Effector memory CD4-positive, alpha-beta T cell (primary cell): ENCODE results near the gene TNNC1.
A peak's percentile ranks its signal among the peaks of the same experiment; 100 is the strongest.

Experiments
- DNase-seq, 3 donors: peaks; one replicate each; pipeline ENCODE4 v3.0.0-alpha.2; 2020
- H3K27ac ChIP-seq: 2 replicates; pipeline ENCODE4 v1.7.0; 2013; ENCODE audit warnings: mild to moderate bottlenecking, low read length, moderate library complexity; ENCODE audit not compliant: insufficient read depth, poor library complexity, severe bottlenecking
- H3K27me3 ChIP-seq: replicated peaks from 2 replicates; pipeline ENCODE4 v1.7.0; 2013; ENCODE audit warnings: mild to moderate bottlenecking, low read length; ENCODE audit not compliant: insufficient read depth, control insufficient read depth, poor library complexity, severe bottlenecking
- H3K36me3 ChIP-seq: 2 replicates; pipeline ENCODE4 v1.7.0; 2013; ENCODE audit warnings: mild to moderate bottlenecking, low read length, moderate library complexity; ENCODE audit not compliant: control insufficient read depth, insufficient read depth
- H3K4me1 ChIP-seq: 2 replicates; pipeline ENCODE4 v1.7.0; 2013; ENCODE audit warnings: low read length, mild to moderate bottlenecking; ENCODE audit not compliant: control insufficient read depth, insufficient read depth, poor library complexity, severe bottlenecking
- H3K4me3 ChIP-seq: 2 replicates; pipeline ENCODE4 v1.7.0; 2013; ENCODE audit warnings: low read length, low read depth, mild to moderate bottlenecking; ENCODE audit not compliant: insufficient read depth, poor library complexity, severe bottlenecking
- H3K9me3 ChIP-seq: 2 replicates; pipeline ENCODE4 v1.7.0; 2013; ENCODE audit warnings: mild to moderate bottlenecking, low read length, moderate library complexity; ENCODE audit not compliant: control insufficient read depth

Gene TNNC1

GRCh38 chr3:52484680-52485461, 31.0 kb upstream of the TNNC1 start:
- no peak overlapping the region for H3K27ac ChIP-seq
- no peaks in the 10 kb centered on the region for H3K9me3 ChIP-seq
- no peak for DNase-seq
- H3K4me1 ChIP-seq = no peaks in the 10 kb centered on the region
- H3K27me3 ChIP-seq = no peaks in the 10 kb centered on the region
- H3K36me3 ChIP-seq = peaks cover 78% of the 10 kb centered on the region
- no peak overlapping the region for H3K4me3 ChIP-seq

GRCh38 chr3:52483577-52484381, 29.9 kb upstream of the TNNC1 start:
- H3K9me3 ChIP-seq = no peaks in the 10 kb centered on the region
- no peak overlapping the region for H3K27ac ChIP-seq
- H3K27me3 ChIP-seq = no peaks in the 10 kb centered on the region
- DNase-seq = no peak
- peaks cover 78% of the 10 kb centered on the region for H3K36me3 ChIP-seq
- H3K4me3 ChIP-seq = no peak overlapping the region
- no peaks in the 10 kb centered on the region for H3K4me1 ChIP-seq

GRCh38 chr3:52483081-52483480, 29.2 kb upstream of the TNNC1 start:
- Histone ChIP-seq H3K4me1 (no peaks in the 10 kb centered on the region), H3K27ac (no peak overlapping the region), H3K9me3 (no peaks in the 10 kb centered on the region), H3K27me3 (no peaks in the 10 kb centered on the region), H3K4me3 (no peak overlapping the region), H3K36me3 (peaks cover 81% of the 10 kb centered on the region)
- DNase-seq = no peak

GRCh38 chr3:52481819-52482521, 28.1 kb upstream of the TNNC1 start:
- Histone ChIP-seq H3K36me3 (peaks cover 82% of the 10 kb centered on the region), H3K4me1 (no peaks in the 10 kb centered on the region), H3K4me3 (no peak overlapping the region), H3K27me3 (no peaks in the 10 kb centered on the region), H3K9me3 (no peaks in the 10 kb centered on the region), H3K27ac (no peak overlapping the region)
- peak in 1 of 3 donors; percentile 4 for DNase-seq

- no peaks in the 10 kb centered on the region for H3K9me3 ChIP-seq
- no peak overlapping the region for H3K27ac ChIP-seq
- H3K36me3 ChIP-seq = peaks cover 84% of the 10 kb centered on the region
- no peak overlapping the region for H3K4me3 ChIP-seq
- no peaks in the 10 kb centered on the region for H3K4me1 ChIP-seq
- no peaks in the 10 kb centered on the region for H3K27me3 ChIP-seq
- no peak for DNase-seq
Measured at GRCh38 chr3:52480768-52481715, 27.2 kb upstream of the TNNC1 start.

- H3K36me3 ChIP-seq = peaks cover 88% of the 10 kb centered on the region
- no peak for DNase-seq
- no peaks in the 10 kb centered on the region for H3K4me1 ChIP-seq
Measured at GRCh38 chr3:52479877-52480575, 26.2 kb upstream of the TNNC1 start.

GRCh38 chr3:52479037-52479876, 25.4 kb upstream of the TNNC1 start:
- Histone ChIP-seq H3K36me3 (peaks cover 88% of the 10 kb centered on the region), H3K27ac (no peak overlapping the region)

More at GRCh38 chr3:52479877-52480575, 26.2 kb upstream of the TNNC1 start:
- Histone ChIP-seq H3K9me3 (no peaks in the 10 kb centered on the region), H3K4me3 (no peak overlapping the region), H3K27ac (no peak overlapping the region), H3K27me3 (no peaks in the 10 kb centered on the region)

GRCh38 chr3:52477796-52478095, 23.9 kb upstream of the TNNC1 start:
- Histone ChIP-seq H3K27ac (no peak overlapping the region), H3K36me3 (peaks cover 94% of the 10 kb centered on the region), H3K9me3 (no peaks in the 10 kb centered on the region), H3K4me3 (no peak overlapping the region), H3K27me3 (no peaks in the 10 kb centered on the region), H3K4me1 (no peaks in the 10 kb centered on the region)
- no peak for DNase-seq

More at GRCh38 chr3:52479037-52479876, 25.4 kb upstream of the TNNC1 start:
- Histone ChIP-seq H3K4me1 (no peaks in the 10 kb centered on the region), H3K4me3 (no peak overlapping the region), H3K9me3 (no peaks in the 10 kb centered on the region), H3K27me3 (no peaks in the 10 kb centered on the region)
- no peak for DNase-seq
